LNCaP clone FGC (cell line): Measurements from ENCODE around the gene TDRD9.
"Not testable (repeated sequence)": the region's sequence is repeated elsewhere in the genome, so short reads cannot be mapped to it uniquely, and the experiment has no call there.

Source experiments
- DNase-seq: peaks from one replicate; pipeline ENCODE4 v3.0.0-alpha.2; 2011; ENCODE audit warnings: low read depth
- H3K4me3 ChIP-seq: 2 replicates; pipeline ENCODE4 v1.5.1; 2011; ENCODE audit warnings: mild to moderate bottlenecking, low read depth, low read length, control low read depth
- CTCF ChIP-seq: IDR thresholded peaks from 2 replicates; pipeline ENCODE4 v1.5.1; 2012; ENCODE audit warnings: mild to moderate bottlenecking; ENCODE audit not compliant: control insufficient read depth, insufficient read depth; ENCODE audit errors: extremely low read depth

The TDRD9 gene

DNA sequence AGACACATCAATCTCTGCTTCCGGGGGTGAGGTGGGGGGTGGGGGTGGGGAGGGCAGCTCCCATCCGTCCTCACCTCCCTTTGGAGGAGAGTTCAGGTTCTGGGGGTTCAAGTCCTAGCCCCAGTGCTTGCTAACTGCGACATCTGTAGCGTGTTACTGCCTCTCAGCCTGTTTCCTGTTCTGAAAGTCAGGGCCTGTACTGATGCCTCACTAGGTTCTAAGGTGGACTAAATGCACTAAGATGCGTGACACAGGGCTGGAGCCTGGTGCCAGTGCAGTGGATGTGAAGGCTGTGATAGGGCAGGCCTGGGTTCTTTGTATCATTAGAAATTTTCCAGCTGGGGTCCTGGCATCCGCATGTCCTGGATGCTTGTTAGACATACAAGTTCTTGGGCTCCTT is 17.3 kb upstream of the TDRD9 start:
- no peak for TF ChIP-seq CTCF
- H3K4me3 ChIP-seq: no peak overlapping the region
- no peak for DNase-seq

- no peak for DNase-seq
- no peak for TF ChIP-seq CTCF
- H3K4me3 ChIP-seq: no peak overlapping the region
These were observed 12.6 kb upstream of the TDRD9 start for GRCh38 chr14:103915616-103916015.

DNA sequence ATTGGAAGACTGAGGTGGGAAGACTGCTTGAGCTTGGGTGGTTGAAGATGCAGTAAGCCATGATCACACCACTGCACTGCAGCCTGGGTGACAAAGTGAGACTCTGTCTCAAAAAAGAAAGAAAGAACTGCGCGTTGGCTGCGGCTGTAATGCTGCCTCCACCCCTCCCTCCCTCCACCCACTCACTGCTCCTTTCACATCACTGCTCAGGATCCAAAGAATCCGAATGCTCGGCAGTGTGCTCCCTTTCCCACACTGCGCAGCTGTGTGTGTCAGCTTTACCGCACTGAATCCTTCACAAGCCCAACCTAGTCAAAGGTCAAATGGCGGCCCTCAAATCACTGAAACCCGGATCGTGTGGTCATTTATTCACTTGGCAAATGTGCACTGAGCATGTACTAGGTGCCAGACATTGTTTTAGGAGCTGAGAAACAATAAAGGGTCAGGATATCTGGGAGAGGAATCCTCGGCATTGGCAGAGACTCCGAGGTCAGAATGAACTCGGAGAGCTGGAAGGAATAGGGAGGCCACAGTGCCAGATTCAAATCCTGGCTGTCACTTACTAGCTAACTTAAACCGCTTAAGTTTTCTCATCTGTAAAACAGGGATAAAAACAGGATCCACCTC is 11.5 kb upstream of the TDRD9 start:
- DNase-seq: no peak
- TF ChIP-seq CTCF: no peak
- H3K4me3 ChIP-seq: no peak overlapping the region

DNA sequence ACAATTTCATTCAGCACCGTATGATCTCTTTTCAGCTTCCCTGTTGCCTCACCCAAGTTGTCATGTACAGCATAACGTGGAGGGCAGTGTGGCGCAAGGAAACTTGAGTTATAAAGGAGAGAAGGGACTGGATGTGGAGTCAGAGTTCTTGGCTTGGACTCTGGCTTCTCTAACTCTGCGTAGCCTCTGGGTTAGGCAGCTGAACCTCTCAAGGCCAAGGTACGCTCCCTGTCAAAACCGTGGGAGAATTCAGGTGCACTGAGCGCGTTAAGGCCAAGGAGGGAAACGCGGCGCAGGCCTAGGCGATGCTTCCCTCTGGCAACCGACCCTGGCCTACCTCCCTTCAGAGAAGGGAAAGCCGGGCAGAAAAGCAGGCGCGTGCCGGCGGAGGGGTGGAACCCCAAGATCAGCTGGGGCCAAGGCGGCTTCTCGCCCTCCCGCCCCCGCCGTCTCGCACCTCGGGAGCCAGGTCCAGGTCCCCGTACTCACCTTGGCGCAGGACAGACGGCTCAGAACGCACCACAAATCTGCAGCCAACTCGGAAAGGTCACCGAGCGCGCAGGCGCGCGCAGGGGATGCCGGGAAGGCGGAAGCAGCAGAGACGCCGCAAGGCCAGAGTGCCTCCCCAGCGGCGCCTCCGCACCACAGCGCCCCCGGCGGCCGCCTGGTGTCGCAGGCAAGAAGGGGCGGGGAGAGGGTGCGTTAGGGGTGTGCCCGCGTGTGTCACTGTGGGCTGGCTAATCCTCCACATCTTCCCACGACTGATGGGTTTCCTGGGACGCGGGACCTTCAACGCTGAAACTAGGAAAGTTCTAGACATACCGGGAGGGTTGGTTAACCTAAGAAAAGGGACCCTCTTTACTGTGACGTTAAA is 7.0 kb upstream of the TDRD9 start:
- peak; percentile 79 for DNase-seq
- peak overlapping the region; percentile 92 for H3K4me3 ChIP-seq
- TF ChIP-seq CTCF: peak; percentile 99

DNA sequence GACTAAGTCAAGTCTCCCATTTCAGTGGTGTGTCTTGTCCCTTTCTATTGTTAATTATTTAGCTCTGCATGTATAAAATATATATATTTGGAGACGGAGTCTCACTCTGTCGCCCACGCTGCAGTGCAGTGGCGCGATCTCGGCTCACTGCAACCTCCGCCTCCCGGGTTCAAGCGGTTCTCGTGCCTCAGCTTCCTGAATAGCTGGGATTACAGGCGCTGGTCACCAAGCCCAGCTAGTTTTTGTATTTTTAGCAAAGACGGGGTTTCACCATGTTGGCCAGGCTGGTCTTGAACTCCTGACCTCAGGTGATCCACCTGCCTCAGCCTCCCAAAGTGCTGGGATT is 6.4 kb upstream of the TDRD9 start:
- DNase-seq: not testable (repeated sequence)
- peak overlapping the region; percentile 92 for H3K4me3 ChIP-seq

DNA sequence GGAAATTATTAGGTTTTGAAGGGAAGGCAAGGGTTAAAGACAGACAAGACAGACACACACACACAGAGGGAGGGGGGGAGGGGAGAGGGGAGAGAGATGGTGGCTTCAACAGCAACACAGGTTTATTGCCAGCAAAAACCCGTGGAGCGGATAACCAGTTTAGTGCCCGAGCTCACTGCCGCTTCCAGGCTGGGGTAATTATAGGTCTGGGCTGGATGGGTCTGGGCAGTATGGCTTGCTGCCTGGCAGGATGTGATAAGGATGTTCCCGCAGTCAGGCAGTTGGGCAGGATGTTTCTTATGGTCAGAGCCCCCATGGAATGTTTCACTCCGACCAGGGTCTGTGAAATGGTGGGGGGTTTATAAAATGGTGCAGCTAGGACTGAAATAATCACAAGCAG is 4.4 kb upstream of the TDRD9 start:
- no peak for TF ChIP-seq CTCF
- H3K4me3 ChIP-seq: no peak overlapping the region
- DNase-seq: no peak

- no peak for TF ChIP-seq CTCF
- DNase-seq: no peak
- no peak overlapping the region for H3K4me3 ChIP-seq
These were observed 2.9 kb upstream of the TDRD9 start for GRCh38 chr14:103925316-103925715.
